MM.1S (cell line): Measurements from ENCODE around the gene IFITM10.

ENCODE experiments used
- DNase-seq: peaks from one replicate; pipeline ENCODE4 v3.0.0-alpha.2; 2015
- H2AFZ ChIP-seq: fragments of 300-600 bp; sonication (generic); 2 replicates; pipeline ENCODE4 v1.6.0; 2016; ENCODE audit warnings: antibody characterized with exemption, low read length
- H3F3A ChIP-seq: fragments of 300-600 bp; sonication (generic); 2 replicates; pipeline ENCODE4 v1.6.1; 2016; ENCODE audit warnings: mild to moderate bottlenecking, antibody characterized with exemption, low read length, moderate library complexity, mixed read lengths; ENCODE audit not compliant: insufficient read depth
- H3K27ac ChIP-seq: fragments of 300-600 bp; sonication (generic); 2 replicates; pipeline ENCODE4 v1.5.1; 2016; ENCODE audit warnings: mild to moderate bottlenecking, low read length
- H3K27me3 ChIP-seq: fragments of 300-600 bp; sonication (generic); replicated peaks from 2 replicates; pipeline ENCODE4 v1.6.0; 2016; ENCODE audit warnings: low read length; ENCODE audit not compliant: insufficient read depth
- H3K36me3 ChIP-seq: fragments of 300-600 bp; sonication (generic); replicated peaks from 2 replicates; pipeline ENCODE4 v1.6.1; 2016; ENCODE audit warnings: mild to moderate bottlenecking, low read length, mixed read lengths; ENCODE audit not compliant: insufficient read depth
- H3K4me1 ChIP-seq: fragments of 300-600 bp; sonication (generic); 2 replicates; pipeline ENCODE4 v1.6.1; 2016; ENCODE audit warnings: low read length, mixed read lengths
- H3K4me2 ChIP-seq: fragments of 300-600 bp; sonication (generic); 2 replicates; pipeline ENCODE4 v1.6.0; 2016; ENCODE audit warnings: low read depth, low read length
- H3K4me3 ChIP-seq: fragments of 300-600 bp; sonication (generic); 2 replicates; pipeline ENCODE4 v1.5.1; 2016; ENCODE audit warnings: low read length, mixed read lengths
- H3K79me2 ChIP-seq: fragments of 300-600 bp; sonication (generic); 2 replicates; pipeline ENCODE4 v1.6.1; 2016; ENCODE audit warnings: mixed run types, low read length, mixed read lengths
- H3K9ac ChIP-seq: fragments of 300-600 bp; sonication (generic); 2 replicates; pipeline ENCODE4 v1.6.1; 2016; ENCODE audit warnings: low read length, mixed read lengths
- H3K9me2 ChIP-seq: fragments of 300-600 bp; sonication (generic); replicated peaks from 2 replicates; pipeline ENCODE4 v1.6.1; 2016; ENCODE audit warnings: mild to moderate bottlenecking, low read length, mixed read lengths; ENCODE audit not compliant: insufficient read depth
- H3K9me3 ChIP-seq: fragments of 300-600 bp; sonication (generic); replicated peaks from 2 replicates; pipeline ENCODE4 v1.6.1; 2016; ENCODE audit warnings: mild to moderate bottlenecking, low read length, mixed read lengths; ENCODE audit not compliant: insufficient read depth
- H4K20me1 ChIP-seq: fragments of 300-600 bp; sonication (generic); 2 replicates; pipeline ENCODE4 v1.6.1; 2016; ENCODE audit warnings: mild to moderate bottlenecking, low read length, moderate library complexity, mixed read lengths; ENCODE audit not compliant: insufficient read depth
- CTCF ChIP-seq: fragments of 300-600 bp; sonication (generic); IDR thresholded peaks from 2 replicates; pipeline ENCODE4 v1.5.1; 2016; ENCODE audit warnings: antibody characterized with exemption, low read length, mixed read lengths
- EZH2 ChIP-seq: fragments of 300-600 bp; sonication (generic); optimal IDR thresholded peaks from 2 replicates; pipeline ENCODE3; 2017; ENCODE audit warnings: low read depth, mild to moderate bottlenecking, antibody characterized with exemption, low read length, mixed read lengths
- EZH2phosphoT487 ChIP-seq: fragments of 300-600 bp; sonication (generic); IDR thresholded peaks from 2 replicates; pipeline ENCODE4 v1.6.1; 2018; ENCODE audit warnings: antibody characterized with exemption, low read length

IFITM10 gene

GRCh38 chr11:1742869-1743584 lies 7.4 kb downstream of the IFITM10 start:
- Histone ChIP-seq H2AFZ (no peak overlapping the region), H4K20me1 (no peaks in the 10 kb centered on the region), H3K9ac (no peak overlapping the region), H3K27ac (no peak overlapping the region), H3K4me1 (no peaks in the 10 kb centered on the region), H3K4me3 (no peak overlapping the region), H3F3A (no peaks in the 10 kb centered on the region), H3K36me3 (no peaks in the 10 kb centered on the region), H3K9me3 (no peaks in the 10 kb centered on the region), H3K9me2 (no peaks in the 10 kb centered on the region), H3K79me2 (no peaks in the 10 kb centered on the region), H3K27me3 (peaks cover 70% of the 10 kb centered on the region), H3K4me2 (no peak overlapping the region)
- no peak for DNase-seq
- TF ChIP-seq EZH2phosphoT487 (no peak), EZH2 (no peak), CTCF (no peak)

- H3K27me3 ChIP-seq = peaks cover 77% of the 10 kb centered on the region
- H2AFZ ChIP-seq = no peak overlapping the region
- no peaks in the 10 kb centered on the region for H3K36me3 ChIP-seq
- H3K9me2 ChIP-seq = no peaks in the 10 kb centered on the region
- no peak overlapping the region for H3K4me2 ChIP-seq
- no peak overlapping the region for H3K4me3 ChIP-seq
- H3K27ac ChIP-seq = no peak overlapping the region
- no peaks in the 10 kb centered on the region for H3F3A ChIP-seq
- no peaks in the 10 kb centered on the region for H3K79me2 ChIP-seq
- TF ChIP-seq EZH2 (no peak), CTCF (no peak), EZH2phosphoT487 (no peak)
- no peak for DNase-seq
- H3K9ac ChIP-seq = no peak overlapping the region
- H3K4me1 ChIP-seq = no peaks in the 10 kb centered on the region
- H3K9me3 ChIP-seq = no peaks in the 10 kb centered on the region
- no peaks in the 10 kb centered on the region for H4K20me1 ChIP-seq
Observed at GRCh38 chr11:1742371-1742770, 8.0 kb downstream of the IFITM10 start.

GRCh38 chr11:1741741-1742140 lies 8.7 kb downstream of the IFITM10 start:
- H3K4me3 ChIP-seq = no peak overlapping the region
- no peak overlapping the region for H3K4me2 ChIP-seq
- no peaks in the 10 kb centered on the region for H4K20me1 ChIP-seq
- H3K9ac ChIP-seq = no peak overlapping the region
- no peaks in the 10 kb centered on the region for H3K79me2 ChIP-seq
- no peaks in the 10 kb centered on the region for H3K9me2 ChIP-seq
- no peaks in the 10 kb centered on the region for H3K9me3 ChIP-seq
- no peak for DNase-seq
- no peaks in the 10 kb centered on the region for H3K4me1 ChIP-seq
- no peak overlapping the region for H3K27ac ChIP-seq
- peaks cover 83% of the 10 kb centered on the region for H3K27me3 ChIP-seq
- no peak for TF ChIP-seq EZH2
- TF ChIP-seq EZH2phosphoT487 = no peak
- no peak for TF ChIP-seq CTCF
- no peaks in the 10 kb centered on the region for H3K36me3 ChIP-seq
- H2AFZ ChIP-seq = no peak overlapping the region
- no peaks in the 10 kb centered on the region for H3F3A ChIP-seq
